GM13977 (cell line): ENCODE results near the gene ZNF33B.

Experiments used
- DNase-seq: peaks from one replicate; pipeline ENCODE4 v3.0.0; 2012; ENCODE audit warnings: low spot score
- in situ Hi-C: fragments of 300-500 bp; cut with MboI; formaldehyde crosslinking; loops from one replicate; pipeline ENCODE4 v1.12.0; 2022; ENCODE audit warnings: low sequenced_read_pairs, low pct_unique_long_range_greater_than_20kb, mixed read lengths, inconsistent platforms; ENCODE audit not compliant: unreplicated experiment
- TF ChIP-seq, protein P1 (sequence below): IDR thresholded peaks from 2 replicates; pipeline ENCODE4 v1.5.1; 2012; ENCODE audit warnings: mild to moderate bottlenecking, control low read depth; ENCODE audit not compliant: insufficient read depth; ENCODE audit errors: extremely low read depth, missing control alignments

The ZNF33B gene

GRCh38 chr10:42544945-42545344 lies 93.4 kb downstream of the ZNF33B start:
- TF ChIP-seq, protein P1, sequence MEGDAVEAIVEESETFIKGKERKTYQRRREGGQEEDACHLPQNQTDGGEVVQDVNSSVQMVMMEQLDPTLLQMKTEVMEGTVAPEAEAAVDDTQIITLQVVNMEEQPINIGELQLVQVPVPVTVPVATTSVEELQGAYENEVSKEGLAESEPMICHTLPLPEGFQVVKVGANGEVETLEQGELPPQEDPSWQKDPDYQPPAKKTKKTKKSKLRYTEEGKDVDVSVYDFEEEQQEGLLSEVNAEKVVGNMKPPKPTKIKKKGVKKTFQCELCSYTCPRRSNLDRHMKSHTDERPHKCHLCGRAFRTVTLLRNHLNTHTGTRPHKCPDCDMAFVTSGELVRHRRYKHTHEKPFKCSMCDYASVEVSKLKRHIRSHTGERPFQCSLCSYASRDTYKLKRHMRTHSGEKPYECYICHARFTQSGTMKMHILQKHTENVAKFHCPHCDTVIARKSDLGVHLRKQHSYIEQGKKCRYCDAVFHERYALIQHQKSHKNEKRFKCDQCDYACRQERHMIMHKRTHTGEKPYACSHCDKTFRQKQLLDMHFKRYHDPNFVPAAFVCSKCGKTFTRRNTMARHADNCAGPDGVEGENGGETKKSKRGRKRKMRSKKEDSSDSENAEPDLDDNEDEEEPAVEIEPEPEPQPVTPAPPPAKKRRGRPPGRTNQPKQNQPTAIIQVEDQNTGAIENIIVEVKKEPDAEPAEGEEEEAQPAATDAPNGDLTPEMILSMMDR, result no peak
- in situ Hi-C loops, result no loop called here
- no peak for DNase-seq

DNA sequence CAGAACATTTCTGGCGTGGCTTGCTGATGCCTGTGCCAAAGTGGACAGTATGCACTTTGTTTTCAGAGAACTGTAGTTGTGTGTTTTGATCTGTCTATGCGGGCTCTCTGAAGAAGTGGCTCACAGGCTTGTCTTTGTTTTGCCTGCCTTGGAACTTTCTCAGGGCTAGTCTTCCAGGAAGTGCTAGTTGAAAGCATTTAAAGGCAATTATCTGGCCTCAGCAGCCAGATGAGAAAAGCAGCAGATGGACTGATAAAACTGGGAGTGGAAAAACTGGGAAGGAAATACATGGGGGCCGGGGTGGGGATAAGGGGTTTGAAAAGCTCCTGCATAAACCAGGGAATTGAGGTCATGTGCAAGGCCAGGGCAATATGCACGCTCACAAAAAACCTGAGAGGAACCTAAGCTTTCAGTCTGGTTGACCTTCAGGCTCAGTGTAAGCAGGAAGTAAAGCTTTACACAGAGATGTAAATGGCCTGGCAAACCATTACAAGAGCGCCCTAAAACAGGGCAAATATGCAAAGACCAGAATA lies 94.5 kb downstream of the ZNF33B start:
- no peak for DNase-seq
- in situ Hi-C loops, result no loop called here

More for the DNA sequence above, 94.5 kb downstream of the ZNF33B start:
- TF ChIP-seq, protein P1, result no peak
